ENCODE measurements around the gene GFRA1.

The GFRA1 gene, protein sequence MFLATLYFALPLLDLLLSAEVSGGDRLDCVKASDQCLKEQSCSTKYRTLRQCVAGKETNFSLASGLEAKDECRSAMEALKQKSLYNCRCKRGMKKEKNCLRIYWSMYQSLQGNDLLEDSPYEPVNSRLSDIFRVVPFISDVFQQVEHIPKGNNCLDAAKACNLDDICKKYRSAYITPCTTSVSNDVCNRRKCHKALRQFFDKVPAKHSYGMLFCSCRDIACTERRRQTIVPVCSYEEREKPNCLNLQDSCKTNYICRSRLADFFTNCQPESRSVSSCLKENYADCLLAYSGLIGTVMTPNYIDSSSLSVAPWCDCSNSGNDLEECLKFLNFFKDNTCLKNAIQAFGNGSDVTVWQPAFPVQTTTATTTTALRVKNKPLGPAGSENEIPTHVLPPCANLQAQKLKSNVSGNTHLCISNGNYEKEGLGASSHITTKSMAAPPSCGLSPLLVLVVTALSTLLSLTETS

DNA sequence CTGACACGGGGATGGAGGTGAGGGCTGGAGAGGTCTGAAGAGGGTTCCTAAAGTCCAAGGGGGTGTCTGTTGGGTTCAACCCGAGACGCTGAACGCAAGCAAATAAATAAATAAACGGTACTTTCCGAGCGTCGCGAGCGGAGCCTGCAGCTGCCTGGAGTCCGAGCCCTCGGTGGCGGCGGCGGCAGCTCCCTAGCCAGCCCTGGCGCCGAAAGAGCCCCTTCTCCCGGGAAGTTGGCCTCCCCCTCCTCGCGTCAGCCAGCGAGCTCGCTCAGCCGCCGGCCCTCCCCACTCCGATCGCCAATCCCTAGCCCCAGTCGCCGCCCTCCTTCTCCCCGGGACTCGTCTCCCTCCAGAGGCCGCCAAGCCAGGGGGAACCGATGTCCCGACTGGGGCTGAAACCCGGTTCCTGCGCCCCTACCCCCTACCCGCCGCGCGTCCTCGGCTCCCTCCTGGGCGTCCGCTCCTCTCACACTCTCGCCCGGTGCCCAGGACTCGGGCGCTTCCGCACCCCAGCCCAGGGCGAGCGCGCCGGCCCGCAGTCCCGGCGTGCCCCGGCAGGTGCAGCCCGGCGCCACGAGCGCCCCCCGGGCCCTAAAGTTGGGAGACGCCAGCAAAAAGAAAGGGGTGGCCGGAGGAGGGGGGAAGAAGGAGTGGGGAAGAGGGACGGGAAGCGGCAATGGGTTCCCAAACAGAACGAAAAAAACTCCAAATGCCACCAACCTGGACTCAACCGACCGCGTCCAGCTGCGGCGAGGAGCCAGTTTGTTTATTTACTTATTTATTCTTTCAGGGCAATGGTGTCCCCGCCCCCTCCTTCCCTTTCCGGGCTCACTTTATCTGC, at the start of gene GFRA1:
Gene GFRA1 (minus strand): TSS at position 767 of the 844 bp plus-strand sequence. CDS start 1,177 bp downstream, outside the sequence.
- peak; percentile 35 for DNase-seq

DNA sequence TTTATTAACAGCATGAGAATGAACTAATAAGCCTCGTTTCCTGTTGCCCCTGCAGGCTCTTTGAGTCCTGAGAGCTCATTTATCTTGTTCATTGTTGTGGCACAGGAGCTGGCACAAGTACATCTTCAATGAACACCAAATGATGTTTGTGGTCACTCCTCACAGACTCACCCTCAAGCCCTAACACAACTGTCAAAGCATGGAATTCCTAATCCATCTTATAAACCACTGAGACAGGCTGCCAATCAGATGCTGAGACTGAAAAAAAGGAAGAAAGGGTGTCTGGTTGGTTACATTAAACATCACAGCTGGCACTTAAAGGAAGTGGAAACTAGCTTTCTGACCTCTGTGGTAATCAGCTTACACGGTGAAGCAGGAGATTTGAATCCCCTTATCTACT, 43.5 kb upstream of the GFRA1 start:
- no peak for DNase-seq

DNA sequence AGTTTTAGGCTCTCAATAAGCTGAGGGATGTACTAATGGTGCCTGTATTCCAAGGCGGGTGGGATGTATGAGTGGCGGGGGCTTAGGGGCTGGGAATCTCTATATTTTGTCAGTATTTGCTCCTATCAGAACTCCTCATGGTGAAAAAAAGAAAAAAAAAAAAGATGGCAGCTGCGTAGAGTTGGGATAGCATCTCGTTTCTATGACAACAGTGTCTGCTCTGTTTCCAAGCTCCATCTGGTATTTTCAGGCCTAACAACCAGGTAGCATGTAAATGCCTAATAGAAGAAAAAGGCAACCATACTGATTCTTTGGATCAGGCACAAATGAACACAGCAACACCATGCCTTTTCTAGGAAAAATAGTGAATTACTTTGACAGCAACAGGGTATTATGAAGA, 39.5 kb upstream of the GFRA1 start:
- no peak for DNase-seq

DNA sequence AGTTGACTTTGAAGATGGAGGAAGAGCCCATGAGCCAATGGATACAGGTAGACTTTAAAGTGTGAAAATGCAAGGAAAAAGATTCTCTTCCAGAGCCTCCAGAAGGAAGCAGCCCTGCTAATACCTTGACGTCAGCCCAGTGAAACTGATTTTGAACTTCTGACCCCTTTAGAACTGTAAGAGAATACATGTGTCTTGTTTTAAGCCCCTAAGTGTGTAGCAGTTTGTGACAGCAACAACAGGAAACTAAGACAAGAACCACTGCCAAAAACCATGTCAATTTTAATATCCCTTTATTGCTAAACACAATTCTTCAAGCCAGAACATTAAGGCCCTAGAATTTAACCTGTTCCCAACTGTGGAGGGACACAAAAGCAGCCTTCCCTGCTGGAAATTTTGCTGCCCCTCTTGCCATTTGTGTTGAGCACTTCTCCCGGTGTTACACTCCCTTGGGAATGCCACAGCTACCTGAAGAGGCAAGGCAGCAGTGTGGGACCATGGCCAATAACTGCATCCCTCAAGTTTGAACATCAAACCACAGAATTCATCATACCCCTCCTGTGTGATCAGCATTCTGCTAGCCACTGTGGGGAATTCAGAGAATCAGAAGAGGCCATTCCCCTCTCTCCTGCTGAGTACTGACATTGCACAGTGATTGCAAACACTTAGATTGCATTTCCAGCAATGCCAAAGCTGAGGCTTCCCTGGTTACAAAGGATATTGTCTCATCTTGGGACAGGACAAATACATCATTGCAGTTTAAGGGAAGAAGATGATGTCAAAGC, 38.9 kb upstream of the GFRA1 start:
- no peak for DNase-seq

DNA sequence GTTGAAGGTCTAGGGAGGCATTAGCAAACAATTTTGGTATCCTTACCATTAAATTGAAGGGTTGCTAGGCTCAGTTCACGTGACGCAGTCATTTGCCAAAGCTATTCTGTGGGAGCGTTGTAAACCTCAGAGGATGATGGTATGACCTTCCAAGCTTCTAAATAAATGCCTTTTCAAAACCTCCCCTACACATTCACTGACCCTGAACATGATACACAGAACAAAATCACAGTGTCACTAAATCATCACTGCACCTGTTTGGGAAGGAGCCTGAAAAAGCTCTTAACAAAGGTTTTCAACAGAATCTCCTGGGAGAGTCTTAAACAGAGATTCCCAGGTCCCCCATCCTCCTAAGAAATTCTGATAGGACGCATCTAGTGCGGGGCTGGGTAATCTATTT, 38.0 kb upstream of the GFRA1 start:
- no peak for DNase-seq

DNA sequence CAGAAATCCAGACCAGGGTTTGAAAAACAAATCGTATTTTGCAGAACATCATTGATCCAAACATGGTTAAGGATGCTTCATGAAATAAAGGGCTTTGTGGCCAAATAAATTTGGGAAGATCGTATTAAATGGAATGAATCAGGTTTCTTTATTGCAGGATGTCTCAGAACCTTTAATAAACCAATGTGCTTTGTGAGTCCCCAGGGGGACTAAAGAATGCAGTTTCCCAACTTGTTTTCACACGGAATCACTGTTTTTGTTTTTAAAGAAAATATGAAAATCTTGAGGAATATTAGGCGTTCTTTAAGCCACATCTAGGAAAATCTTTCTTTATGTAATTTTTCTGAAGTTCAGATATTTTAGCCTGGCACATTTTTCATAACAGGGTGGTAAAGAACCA, 34.4 kb upstream of the GFRA1 start:
- no peak for DNase-seq

DNA sequence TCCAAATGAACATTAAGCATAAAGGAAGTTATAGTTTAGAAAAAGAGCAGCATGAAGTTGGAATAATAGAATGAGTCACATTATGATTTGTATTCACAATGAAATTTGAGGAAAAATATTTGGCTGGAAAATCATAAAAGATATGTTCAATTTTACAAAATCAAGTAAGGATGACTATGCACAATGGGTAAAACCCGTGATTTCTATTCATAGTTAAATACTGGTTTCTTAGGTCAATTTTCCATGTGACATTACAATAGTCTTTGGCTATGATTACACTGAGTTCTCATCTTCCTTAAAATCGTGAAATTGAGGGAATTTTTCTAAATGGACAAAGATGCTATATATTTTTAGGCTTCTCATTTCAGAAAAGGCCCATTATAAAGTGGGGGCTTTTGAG, 33.8 kb upstream of the GFRA1 start:
- DNase-seq: no peak

DNA sequence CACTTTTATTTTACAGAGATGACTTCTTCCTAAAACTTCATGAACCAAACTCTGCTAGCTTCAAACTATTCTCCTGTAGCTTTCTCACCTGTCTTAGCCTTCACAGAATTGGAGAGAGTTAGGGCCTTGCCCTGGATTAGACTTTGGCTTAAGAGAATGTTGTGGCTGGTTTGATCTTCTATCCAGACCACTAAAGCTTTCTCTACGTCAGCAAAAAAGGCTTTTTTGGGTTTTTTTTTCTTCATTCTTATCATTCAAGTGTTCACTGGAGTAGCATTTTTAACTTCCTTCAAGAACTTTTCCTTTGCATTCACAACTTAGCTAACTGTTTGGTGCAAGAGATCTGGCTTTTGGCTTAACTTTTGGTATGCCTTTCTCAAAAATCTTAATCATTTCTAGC, 31.9 kb upstream of the GFRA1 start:
- no peak for DNase-seq

DNA sequence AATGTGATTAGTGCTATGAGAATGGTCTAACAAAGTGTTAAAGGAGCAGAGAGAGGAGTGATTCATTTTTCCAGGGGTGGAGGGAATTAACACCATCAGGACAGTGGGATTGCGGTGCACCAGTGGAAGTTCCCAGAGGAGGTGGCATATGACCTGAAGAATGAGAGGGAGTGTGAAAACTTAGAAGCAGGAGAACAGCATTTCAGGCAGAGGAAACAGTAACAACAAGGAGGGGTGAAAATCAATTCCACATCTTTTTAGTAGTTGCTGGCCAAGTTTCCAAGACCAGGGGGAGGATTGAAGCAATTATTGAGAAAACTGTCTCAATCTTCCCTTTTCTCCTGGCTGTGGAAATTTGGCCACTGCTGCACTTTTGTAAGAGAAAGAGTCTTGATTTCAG, 27.5 kb upstream of the GFRA1 start:
- no peak for DNase-seq

DNA sequence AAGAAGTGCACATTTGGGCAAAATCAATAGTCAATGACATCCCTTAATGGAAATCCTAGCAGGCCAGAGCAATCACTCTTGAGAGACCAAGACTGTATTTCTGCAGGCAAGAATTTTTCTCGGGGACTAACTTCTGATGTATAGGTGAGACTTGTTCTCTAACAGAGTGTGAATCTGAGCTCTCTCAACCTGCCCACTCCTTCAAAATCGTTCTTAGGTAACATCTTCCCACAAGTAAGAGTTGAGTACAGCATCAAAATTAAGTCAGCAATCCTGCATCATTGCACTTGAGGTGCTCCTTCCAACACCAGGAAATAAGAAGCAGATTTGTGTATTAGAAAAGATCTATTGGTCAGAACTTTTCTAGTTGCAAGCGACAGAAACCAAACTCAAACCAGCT, 25.6 kb upstream of the GFRA1 start:
- no peak for DNase-seq

DNA sequence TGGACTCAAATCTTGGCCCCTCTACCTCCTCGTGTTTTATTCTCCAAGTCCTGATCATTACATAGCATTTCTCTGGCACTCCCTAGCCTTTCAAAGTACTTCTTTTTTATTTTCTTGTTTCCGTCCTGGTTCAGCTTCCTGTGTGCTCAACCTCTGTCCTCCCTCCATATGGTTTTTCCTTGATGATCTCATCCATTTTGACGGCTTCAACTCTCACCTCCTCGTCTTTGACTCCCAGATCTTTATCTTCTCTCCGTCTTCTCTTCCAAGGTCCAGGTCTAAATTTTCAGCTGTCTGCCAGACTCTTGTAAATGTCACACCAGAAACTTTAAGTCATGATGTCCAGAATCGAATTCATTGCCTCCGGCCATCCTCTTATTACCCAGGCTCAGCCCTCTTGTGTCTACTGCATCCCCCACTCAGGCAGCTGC, 23.3 kb upstream of the GFRA1 start:
- no peak for DNase-seq

DNA sequence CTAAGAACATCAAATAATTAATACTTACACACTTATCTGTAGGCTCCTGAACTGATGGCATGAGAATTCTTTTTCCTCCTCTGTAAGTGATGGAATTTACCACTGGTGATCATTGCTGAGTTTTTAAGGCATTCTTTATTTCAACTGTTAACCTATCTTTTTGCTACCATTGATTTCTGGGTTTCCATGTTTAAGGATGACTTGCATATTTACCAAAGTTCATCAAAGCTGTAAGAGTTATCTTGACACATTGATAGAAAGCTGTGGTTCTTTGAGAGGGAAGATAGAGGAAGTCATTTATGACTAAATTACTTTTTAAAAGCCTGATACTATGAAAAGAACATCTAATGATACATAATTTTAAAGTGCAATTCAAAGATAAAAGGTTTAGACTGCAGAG, 19.5 kb upstream of the GFRA1 start:
- DNase-seq: no peak

DNA sequence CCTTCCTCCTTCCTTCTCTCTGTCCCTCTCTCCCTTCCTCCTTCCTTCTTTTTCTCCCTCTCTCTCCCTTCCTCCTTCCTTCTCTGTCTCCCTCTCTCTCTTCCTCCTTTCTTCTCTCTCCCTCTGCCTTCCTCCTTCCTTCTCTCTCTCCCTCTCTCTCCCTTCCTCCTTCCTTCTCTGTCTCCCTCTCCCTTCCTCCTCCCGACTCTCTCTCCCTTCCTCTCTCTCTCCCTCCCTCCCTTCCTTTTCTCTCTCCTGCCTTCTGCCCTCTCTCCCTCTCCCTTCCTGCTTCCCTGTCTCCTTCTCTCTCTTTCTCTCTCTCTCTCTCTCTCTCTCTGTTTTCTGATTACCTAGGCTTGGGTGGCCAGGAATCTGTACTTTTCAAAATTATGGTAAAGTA, 16.6 kb upstream of the GFRA1 start:
- DNase-seq: no peak

DNA sequence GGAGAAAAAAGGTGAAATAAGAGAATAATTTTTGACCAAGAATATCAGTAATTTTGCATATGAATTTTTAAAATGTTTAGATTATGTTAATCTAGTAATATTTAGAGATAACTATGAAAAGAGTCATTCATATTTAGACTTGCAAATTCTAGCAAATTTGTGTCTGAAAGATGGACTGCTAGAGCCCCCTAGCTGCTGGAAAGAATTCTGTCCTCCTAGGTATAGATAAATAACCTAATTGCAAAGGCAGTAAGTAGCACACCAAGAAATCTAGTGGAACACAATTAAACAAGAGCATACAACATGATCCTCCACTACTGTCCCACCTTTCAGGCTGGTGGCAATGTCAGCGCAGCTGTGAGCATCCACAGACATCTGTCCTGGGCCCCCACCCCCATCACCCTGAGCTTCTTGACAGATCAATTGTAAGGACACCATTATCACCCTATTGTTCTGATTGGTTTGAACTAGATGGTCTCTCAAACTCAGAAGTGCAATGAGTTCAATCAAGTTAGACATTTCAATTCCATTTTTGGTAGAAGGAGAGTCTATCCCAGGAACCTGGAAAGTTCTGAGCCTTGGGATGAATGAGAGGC, 15.0 kb upstream of the GFRA1 start:
- DNase-seq: peak; percentile 40

DNA sequence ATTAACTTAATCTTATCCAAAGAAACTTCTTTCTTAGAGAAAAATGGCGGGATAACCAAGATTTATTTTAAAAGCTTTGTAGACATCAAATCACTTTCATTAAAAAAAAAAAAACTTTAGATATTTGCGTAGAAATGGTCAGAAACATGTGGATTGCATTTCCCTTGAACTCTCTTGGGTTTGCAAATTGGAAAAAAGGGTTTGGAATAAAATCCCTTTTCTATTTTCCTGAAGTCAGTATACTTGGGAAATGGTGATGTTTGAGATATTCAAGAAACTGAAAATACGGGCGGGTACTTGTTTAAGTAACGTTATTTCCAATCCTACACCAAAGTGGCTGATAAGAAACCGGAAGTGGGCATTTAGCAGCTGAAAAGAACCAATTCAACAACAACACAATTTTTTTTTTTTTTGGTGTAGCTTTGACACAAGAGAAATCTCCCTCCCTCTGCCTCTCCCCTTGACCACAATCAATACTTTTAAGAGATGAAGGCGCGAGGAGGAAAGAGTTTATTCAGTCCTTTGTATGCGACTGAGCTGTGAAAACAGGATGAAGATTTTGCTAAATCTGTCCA, 13.7 kb upstream of the GFRA1 start:
- no peak for DNase-seq

DNA sequence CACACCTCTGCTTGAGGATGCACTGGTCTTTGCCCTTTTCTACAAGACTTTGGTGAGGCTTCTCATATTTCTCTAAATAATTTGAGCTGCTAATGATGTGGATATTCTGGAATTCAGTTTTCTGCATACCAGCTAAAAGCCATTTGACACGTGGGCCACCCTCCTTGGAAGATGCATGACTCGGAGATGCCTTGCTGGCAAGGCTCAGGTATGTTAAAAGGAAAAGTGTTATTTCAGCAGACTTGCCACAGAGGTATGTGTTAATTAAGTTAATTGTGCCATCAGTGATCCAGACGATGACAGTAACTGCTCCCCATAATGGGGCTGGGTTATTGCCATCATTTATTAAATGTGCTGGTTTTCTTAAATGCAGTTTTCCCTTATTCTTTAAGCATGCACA, 8.8 kb upstream of the GFRA1 start:
- no peak for DNase-seq

DNA sequence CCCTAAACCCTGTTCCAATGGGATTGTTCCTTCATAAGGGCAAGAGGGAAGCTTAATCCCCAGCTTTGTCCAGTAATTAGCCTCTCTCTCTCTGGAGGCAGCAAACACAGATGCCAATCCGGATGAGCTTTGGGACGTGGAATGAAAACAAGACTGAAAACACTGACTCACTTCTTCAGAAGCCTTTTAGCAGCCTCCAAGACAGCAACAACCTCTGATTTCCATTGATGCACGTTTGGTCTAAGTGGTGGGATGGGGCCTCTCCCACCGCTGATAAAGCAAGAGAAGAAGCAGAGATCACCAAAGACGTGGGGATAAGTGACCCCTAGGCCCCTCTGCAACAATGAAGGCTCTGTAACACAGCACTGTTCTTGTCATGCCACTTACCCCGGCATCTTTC, 5.8 kb upstream of the GFRA1 start:
- no peak for DNase-seq

DNA sequence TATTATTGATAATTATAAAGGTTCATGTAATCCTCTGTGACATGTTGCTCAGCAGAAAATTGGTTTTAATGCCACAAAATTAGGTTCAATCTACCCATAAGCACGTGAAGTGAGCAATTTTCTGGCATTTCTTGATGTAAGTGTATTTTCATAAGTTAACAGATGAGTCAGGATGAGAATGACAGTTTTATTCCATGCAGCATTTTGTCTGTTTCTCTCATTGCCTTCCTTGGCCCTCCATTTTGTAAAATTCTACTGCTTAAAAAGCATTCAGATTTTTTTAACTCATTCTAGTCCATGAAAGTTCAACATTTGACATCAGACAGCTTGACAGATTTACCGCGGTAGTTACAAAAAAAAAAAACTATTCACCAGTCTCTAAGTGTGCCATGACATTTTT, 4.0 kb upstream of the GFRA1 start:
- DNase-seq: no peak

DNA sequence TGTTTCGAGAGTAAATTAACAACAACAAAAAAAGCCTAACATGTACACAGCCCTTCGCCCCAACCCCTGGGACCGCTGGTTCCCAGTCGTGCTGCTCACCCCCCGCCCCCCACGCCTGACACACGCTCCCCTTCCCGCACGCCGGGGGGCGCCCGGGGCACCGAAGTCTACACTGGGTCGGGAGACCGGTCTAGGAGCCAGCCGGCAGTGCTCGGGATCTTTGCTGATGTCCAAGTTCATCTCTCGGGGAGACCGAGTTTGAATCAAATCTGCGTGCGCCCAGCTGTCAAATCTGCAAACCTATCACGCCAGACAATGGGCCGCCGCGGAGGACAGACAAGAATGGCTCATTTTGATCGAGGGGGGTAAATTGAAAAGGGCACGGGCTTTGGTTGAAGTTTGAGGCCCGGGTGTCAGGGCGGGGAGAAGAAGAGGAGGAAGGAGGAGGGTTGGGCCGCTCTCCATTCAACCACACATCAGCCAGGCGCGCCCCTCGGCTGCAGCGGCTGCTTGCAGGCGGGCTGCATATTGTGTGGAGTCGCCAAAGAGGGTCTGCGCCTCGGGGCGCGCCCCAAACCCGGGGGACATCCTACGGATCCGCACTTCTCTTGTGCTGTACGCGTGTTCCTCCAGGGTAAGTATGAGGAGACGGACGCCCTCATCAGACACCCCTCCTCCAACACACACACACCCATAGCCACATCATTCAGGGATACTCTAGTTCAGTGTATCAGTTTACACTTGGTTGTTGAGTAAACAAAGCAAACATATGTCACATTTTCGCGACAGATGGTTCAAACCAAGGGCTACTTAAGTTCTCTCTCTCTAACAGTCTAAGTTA, 1.3 kb upstream of the GFRA1 start:
- peak; percentile 63 for DNase-seq

DNA sequence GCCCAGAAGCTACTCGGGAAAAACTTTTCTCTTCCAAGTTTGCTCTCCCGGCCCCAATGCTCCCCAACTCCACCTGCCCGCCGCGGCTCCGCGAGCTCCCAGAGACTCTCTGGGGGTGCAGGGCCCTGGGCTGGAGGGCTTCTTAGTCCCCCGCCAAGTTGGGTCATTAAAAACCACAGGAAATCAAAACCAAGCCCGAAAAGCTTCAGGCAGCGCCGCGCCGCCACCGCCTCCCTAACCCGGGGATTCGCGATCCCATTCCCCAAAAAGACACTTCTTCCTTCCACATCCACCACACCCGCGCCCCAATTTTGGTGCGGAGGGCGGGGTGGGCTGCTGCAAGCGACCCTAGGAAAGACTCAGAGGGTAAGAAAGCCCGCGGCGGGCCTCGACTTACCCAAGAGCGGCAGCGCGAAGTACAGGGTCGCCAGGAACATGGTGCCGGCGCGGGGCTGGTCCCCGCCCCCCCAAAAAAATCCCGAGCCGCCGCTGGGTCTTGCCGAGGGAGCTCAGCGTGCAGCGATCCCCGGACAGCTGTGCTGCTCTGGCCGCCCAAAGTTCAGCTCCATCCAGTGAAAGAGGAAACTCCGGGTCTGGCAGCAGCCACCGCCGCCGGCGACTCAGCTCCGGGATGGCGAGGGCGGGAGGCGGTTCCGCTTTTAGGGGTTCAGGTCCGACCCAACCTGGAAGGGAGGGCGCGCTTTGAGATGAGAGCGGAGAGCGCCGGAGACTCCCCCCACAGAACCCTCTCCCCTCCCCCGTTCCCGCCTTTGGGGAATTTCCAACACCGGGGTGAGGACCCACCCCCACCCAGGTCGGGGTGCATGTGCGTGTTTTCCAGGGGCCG, 1.2 kb downstream of the GFRA1 start:
- no peak for DNase-seq

Measured in NCI-H1105 treated with DMSO at 0.1 percent for 48 hours (cell line).